Muscle of leg (tissue), 11 donors: ENCODE results near the gene SPTLC2. TPM values are rescaled to one million over a fixed set of nuclear protein-coding genes. Genes with fewer than 3 reads are reported as not detected.

ENCODE experiments used
- DNase-seq: peaks from one replicate; pipeline ENCODE4 v3.0.0; 2013
- H3K27ac ChIP-seq: one replicate; pipeline ENCODE4 v1.5.1; 2013; ENCODE audit warnings: mild to moderate bottlenecking, low read length, control low read depth
- H3K27me3 ChIP-seq: one replicate; pipeline ENCODE4 v1.6.1; 2013; ENCODE audit warnings: low read length; ENCODE audit not compliant: control insufficient read depth, insufficient read depth
- H3K36me3 ChIP-seq: one replicate; pipeline ENCODE4 v1.6.1; 2013; ENCODE audit warnings: low read length; ENCODE audit not compliant: control insufficient read depth, insufficient read depth
- H3K4me1 ChIP-seq: one replicate; pipeline ENCODE4 v1.6.1; 2013; ENCODE audit warnings: low read length; ENCODE audit not compliant: control insufficient read depth, insufficient read depth
- H3K4me3 ChIP-seq: one replicate; pipeline ENCODE4 v1.5.1; 2013; ENCODE audit warnings: low read length, control low read depth
- H3K9me3 ChIP-seq: replicated peaks from 2 replicates; pipeline ENCODE4 v1.6.1; 2013; ENCODE audit warnings: low read depth, low read length; ENCODE audit not compliant: control insufficient read depth
- WGBS: methylation state at CpG from one replicate; pipeline ENCODE4 v1.1.5; 2013; ENCODE audit warnings: missing lambda C conversion rate; ENCODE audit not compliant: insufficient coverage; 5-methylcytosine and 5-hydroxymethylcytosine counted together
- polyA plus RNA-seq, 8 donors: library from polyadenylated mRNA; unstranded; fragments of 120-200 nt; gene quantifications; one replicate each; pipeline versions ENCODE4 v1.2.1 to v1.2.3, GENCODE V29; 2013; ENCODE audit warnings: inconsistent platforms in 1 of 8, low replicate concordance in 1 of 8; ENCODE audit not compliant: insufficient read length in 8 of 8, insufficient read depth in 1 of 8
- total RNA-seq: library from RNA; stranded (reverse); fragments of 120-200 nt; gene quantifications from one replicate; pipeline ENCODE4 v1.2.4, GENCODE V29; 2013

SPTLC2 gene
- total and polyA plus RNA-seq, 9 donors, result 10.6 to 21.6 (median 17.4) TPM

DNA sequence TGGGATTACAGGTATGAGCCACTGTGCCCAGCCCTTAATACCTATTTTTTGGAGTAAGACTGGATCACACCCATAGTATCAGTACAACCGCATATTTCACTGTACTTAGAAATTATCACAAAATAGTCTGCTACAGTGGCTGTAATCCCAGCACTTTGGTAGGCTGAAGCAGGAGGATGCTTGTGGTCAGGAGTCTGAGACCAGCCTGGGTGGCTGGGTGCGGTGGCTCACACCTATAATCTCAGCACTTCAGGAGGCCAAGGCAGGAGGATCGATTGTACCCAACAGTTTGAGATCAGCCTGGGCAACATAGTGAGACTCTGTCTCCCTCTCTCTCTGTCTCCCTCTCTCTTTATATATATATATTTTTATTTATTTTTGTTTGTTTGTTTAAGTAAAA, 5.9 kb downstream of the SPTLC2 start:
- H3K36me3 ChIP-seq, result no peaks in the 10 kb centered on the region
- no peak overlapping the region for H3K4me3 ChIP-seq
- H3K4me1 ChIP-seq, result peaks cover under 1% of the 10 kb centered on the region
- no peaks in the 10 kb centered on the region for H3K27me3 ChIP-seq
- DNase-seq, result no peak
- no peak overlapping the region for H3K27ac ChIP-seq
- WGBS, result 100% methylated on average over 1 of the region's 3 CpGs
- no peaks in the 10 kb centered on the region for H3K9me3 ChIP-seq

DNA sequence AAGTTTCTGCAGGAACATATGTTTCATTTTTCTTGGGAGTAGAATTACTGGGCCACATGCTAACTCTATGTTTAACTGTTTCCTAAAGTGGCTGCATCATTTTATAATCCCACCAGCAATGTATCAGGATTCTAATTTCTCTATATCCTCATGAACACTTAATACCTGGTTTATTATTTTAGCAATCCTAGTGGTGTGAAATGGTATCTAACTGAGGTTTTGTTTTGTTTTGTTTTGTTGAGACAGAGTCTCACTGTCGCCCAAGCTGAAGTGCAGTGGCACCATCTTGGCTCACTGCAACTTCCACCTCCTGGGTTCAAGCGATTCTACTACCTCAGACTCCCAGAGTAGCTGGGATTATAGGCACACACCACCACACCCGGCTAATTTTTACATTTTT, 6.5 kb downstream of the SPTLC2 start:
- Histone ChIP-seq H3K36me3 (no peaks in the 10 kb centered on the region), H3K4me3 (no peak overlapping the region), H3K27me3 (no peaks in the 10 kb centered on the region), H3K27ac (no peak overlapping the region), H3K4me1 (no peaks in the 10 kb centered on the region), H3K9me3 (no peaks in the 10 kb centered on the region)
- WGBS, result 90% methylated on average over 2 of the region's 3 CpGs
- DNase-seq, result no peak

DNA sequence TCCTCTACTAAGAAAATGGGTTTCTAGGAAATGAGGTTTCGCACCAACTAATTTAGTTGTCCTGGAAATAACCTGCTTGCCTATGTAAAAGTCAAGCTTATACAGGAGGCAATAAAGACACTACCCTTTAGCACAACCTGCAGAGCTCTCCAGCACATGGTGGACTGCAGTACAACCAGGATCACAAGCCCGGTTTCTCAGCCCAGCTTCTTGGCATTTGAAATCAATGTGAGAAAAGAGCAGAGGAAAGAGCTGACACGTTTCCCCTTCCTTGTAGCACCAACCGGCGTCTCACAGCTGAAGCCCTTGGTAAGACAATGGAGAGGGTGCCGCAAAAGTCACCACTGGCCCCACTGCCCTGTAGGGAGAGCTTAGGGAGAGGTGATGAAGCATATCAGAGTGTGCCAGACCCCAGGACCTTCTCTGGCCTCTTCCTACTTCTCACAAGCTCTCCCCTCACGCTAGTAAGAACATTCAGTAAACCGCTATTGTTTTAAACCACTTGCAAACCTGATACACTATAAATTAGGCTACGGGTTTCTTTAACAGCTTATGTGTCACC, 8.6 kb downstream of the SPTLC2 start:
- no peaks in the 10 kb centered on the region for H3K9me3 ChIP-seq
- no peak overlapping the region for H3K4me3 ChIP-seq
- no peaks in the 10 kb centered on the region for H3K27me3 ChIP-seq
- H3K4me1 ChIP-seq, result peaks cover 2% of the 10 kb centered on the region
- no peaks in the 10 kb centered on the region for H3K36me3 ChIP-seq
- H3K27ac ChIP-seq, result peak overlapping the region; percentile 75
- DNase-seq, result no peak
- no CpG with 5 or more reads among the region's 9 CpGs for WGBS

DNA sequence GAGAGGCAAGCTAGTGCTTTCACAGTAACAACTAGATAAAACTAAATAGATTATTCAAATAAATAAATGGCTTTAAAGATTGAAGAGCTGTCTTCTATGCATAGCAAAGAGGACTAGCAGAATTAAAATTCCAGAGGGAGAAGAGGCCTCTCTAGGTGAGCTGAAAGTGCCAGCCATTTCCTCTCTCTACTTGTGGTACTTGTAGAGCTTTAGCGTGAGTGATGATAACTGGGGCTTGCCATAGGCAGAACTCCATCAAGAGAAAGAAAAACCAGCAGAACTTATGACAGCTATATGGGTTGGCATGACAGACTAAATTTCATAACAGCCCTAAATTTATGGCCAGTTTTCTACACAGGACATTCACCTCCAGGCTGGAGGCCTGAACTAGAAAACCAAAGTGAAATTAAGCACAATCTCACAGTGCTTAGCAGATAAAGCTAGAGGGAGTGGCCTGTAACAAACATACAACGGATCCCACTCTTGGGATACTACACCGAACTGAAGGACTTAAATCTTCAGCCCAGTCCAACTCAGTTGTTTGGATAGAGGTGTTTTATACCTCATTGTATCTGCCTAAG, 11.0 kb downstream of the SPTLC2 start:
- peaks cover 2% of the 10 kb centered on the region for H3K4me1 ChIP-seq
- no peaks in the 10 kb centered on the region for H3K36me3 ChIP-seq
- H3K9me3 ChIP-seq, result no peaks in the 10 kb centered on the region
- H3K4me3 ChIP-seq, result no peak overlapping the region
- H3K27ac ChIP-seq, result no peak overlapping the region
- no peaks in the 10 kb centered on the region for H3K27me3 ChIP-seq
- no CpG with 5 or more reads among the region's 3 CpGs for WGBS
- no peak for DNase-seq

DNA sequence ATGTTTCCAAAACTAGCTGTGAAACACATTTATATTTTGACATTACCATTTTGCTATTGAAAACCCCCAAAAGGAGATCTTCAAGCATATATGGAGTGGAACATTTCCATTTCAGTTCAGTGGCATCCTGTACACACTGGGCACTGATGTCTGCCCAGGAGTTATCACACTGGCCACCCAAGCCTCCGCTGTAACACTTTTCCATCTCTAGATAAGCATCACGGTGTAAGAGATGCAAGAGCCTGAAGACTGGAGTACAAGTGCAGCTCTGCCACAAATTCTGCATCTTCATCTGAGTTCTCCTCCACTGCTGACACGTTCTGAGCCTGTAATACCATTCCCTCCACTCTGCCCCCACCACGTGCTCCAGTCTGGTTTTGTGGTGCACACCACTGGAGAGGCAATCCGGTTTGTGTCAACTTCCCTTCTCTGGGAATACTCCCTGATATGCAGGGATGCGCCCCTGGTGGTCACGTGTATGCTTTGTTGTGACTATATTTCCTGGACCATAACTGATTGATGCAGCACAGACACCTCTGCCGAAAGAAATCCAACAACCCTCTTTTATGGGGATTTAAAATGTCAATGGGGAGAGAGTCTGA, 12.7 kb downstream of the SPTLC2 start:
- no peaks in the 10 kb centered on the region for H3K27me3 ChIP-seq
- WGBS, result 62% methylated on average over 4 of the region's 8 CpGs
- DNase-seq, result no peak
- no peaks in the 10 kb centered on the region for H3K36me3 ChIP-seq
- no peaks in the 10 kb centered on the region for H3K9me3 ChIP-seq
- peaks cover 2% of the 10 kb centered on the region for H3K4me1 ChIP-seq
- H3K4me3 ChIP-seq, result no peak overlapping the region
- no peak overlapping the region for H3K27ac ChIP-seq

DNA sequence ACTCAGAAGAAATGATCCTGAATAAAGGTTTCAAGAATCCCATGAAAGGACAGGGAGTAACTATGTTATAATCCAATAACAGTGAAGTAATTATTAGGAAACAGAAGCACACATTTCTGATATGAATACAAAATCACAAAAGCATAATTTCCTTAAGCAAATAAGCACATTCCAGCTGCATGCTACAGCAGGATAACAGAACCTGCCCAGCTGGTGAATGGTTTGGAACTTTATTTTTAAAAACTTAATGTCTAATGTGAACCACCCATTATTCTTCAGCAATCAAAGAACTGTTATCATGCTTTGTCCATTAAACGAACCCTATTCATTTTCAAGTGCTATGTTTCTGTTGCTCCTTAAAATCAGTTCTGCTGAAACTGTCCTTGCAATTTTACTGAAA, 13.4 kb downstream of the SPTLC2 start:
- peaks cover 2% of the 10 kb centered on the region for H3K4me1 ChIP-seq
- H3K27ac ChIP-seq, result no peak overlapping the region
- no CpG with 5 or more reads among the region's 1 CpG for WGBS
- H3K9me3 ChIP-seq, result no peaks in the 10 kb centered on the region
- no peaks in the 10 kb centered on the region for H3K36me3 ChIP-seq
- DNase-seq, result no peak
- no peaks in the 10 kb centered on the region for H3K27me3 ChIP-seq
- H3K4me3 ChIP-seq, result no peak overlapping the region

DNA sequence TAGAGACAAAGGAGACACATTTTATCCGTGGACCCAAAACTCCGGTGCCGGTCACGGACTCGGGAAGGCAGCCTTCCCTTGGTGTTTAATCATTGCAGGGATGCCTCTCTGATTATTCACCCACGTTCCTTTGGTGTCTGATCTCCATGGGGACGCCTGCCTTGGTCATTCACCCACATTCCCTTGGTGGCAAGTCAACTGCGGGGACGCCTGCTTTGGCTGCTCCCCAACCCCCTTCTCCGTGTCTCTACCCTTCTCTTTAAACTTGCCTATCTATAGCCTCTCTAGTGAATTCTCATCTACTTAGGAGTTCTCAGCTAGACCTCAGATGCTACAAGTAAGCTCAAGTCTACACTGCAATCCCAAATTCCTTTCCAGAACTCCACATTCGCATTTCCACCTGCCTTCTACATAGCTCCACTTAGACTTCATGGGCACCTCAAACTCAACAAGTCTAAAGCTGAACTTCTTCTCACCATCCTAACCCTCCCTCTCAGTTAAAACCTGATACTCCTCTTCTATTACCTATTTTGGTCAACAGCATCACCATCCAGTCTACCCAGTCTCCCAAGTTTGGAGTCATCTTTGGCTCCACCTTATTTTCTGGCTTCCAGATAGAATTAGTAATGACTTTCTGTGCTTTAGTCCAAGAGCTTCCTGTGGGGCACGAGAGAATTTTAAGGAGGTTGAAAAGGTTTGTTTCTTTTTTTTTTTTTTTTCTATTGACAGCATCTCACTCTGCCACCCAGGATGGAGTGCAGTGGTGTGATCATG, 14.4 kb downstream of the SPTLC2 start:
- Histone ChIP-seq H3K27ac (no peak overlapping the region), H3K4me1 (peaks cover 2% of the 10 kb centered on the region), H3K36me3 (no peaks in the 10 kb centered on the region), H3K9me3 (no peaks in the 10 kb centered on the region), H3K27me3 (no peaks in the 10 kb centered on the region), H3K4me3 (no peak overlapping the region)
- no peak for DNase-seq
- WGBS, result over 99% methylated on average over 7 of the region's 12 CpGs

DNA sequence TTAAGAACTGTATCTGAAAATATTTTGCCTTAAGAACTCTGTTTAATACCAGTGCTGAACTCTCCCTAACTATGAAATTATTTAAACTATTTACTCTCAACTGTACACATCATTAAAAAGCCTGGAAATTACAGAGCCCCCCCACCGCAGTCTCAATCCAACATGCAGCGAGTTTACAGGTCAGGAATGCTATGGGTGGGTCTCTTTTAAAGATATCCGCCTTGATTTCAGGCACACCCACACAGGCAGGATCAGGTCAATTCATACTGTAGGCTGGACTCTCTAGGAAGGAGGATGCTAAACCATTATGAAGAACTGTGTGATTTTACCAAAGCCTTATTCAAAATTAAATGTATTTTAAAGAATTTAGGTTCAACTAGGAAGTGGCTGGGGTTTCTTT, 16.5 kb downstream of the SPTLC2 start:
- Histone ChIP-seq H3K36me3 (peaks cover 11% of the 10 kb centered on the region), H3K4me3 (no peak overlapping the region), H3K9me3 (no peaks in the 10 kb centered on the region), H3K27me3 (no peaks in the 10 kb centered on the region), H3K27ac (no peak overlapping the region), H3K4me1 (peaks cover 2% of the 10 kb centered on the region)
- WGBS, result 80% methylated on average over 1 of the region's 3 CpGs
- DNase-seq, result no peak

DNA sequence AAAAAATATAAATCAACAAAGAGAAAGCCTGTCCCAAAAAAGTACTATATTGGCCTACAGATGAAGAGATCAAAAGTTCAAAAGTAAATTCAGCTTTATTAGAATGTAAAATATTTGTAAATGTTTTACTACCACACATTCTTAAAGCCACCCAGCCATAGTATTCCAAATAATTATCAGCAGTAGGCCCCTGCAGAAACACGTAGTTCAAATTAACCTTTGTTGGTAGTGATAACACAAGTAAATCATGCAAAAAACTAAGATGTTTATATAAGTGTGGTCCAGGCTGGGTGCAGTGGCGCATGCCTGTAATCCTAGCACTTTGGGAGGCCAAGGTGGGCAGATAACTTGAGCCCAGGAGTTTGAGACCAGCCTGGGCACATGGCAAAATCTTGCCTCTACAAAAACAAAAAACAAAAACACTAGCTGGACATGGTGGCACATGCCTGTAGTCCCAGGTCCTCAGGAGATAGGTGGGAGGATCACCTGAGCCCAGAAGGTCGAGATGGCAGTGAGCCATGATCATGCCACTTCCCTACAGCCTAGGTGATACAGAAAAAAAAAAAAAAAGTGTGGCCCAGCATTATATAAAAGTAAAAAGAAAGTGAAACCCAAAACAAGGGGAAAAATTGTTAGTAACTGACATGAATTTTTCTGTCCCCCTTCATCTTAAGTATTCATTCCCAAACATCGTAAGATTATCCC, 17.9 kb downstream of the SPTLC2 start:
- no CpG with 5 or more reads among the region's 4 CpGs for WGBS
- Histone ChIP-seq H3K27ac (no peak overlapping the region), H3K4me1 (peaks cover under 1% of the 10 kb centered on the region), H3K4me3 (no peak overlapping the region), H3K9me3 (no peaks in the 10 kb centered on the region), H3K36me3 (peaks cover 11% of the 10 kb centered on the region), H3K27me3 (no peaks in the 10 kb centered on the region)
- no peak for DNase-seq

DNA sequence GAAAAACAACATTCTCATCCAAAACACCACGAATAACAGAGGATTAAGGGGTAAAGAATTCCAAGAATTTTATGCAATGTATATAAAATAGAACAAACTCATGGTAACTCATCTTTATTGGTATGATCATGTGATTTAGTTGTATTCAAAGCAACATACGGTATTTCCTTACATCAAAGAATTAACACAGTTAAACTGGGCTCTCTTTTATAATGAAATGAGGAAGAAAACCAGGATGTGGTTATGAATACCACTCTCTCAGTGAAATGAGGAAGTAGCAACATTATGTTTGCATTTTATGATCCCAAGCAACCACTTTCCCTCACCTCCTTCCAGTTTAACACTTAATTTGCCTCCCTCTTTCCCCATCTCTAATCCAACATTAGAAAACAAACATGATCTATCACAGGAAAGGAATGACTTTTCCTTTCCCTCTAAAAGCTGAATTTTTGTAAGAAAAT, 22.9 kb downstream of the SPTLC2 start:
- Histone ChIP-seq H3K27me3 (no peaks in the 10 kb centered on the region), H3K9me3 (no peaks in the 10 kb centered on the region), H3K4me3 (no peak overlapping the region), H3K4me1 (no peaks in the 10 kb centered on the region), H3K36me3 (peaks cover 11% of the 10 kb centered on the region), H3K27ac (peak overlapping the region; percentile 15)
- peak; percentile 57 for DNase-seq
- WGBS, result no CpG with 5 or more reads among the region's 2 CpGs
